Panc1 (cell line): ENCODE data around the gene PANX3. TPM values are rescaled to one million over a fixed set of nuclear protein-coding genes. Genes with fewer than 3 reads are reported as not detected.

Source experiments
- ATAC-seq: fragments of 200-7000 bp; cut with Tn5 transposase; 2 replicates; pipeline ENCODE4 v1.9.1; 2020; ENCODE audit warnings: mild to moderate bottlenecking, moderate library complexity
- Bru-seq: library from RNA; stranded (reverse); fragments of 400-500 nt; gene quantifications from one replicate; lab custom pipeline; 2021; lab: Mats Ljungman, UMichigan
- BruChase-seq, 2 experiments: library from RNA; stranded (reverse); fragments of 400-500 nt; gene quantifications; one replicate each; lab custom pipeline; 2021; lab: Mats Ljungman, UMichigan
- BruUV-seq: library from RNA; stranded (reverse); fragments of 400-500 nt; replicated peaks from 2 replicates; lab custom pipeline; 2021; lab: Mats Ljungman, UMichigan
- CTCF ChIA-PET: fragments of 300-600 bp; sonication (Branson Sonifier 250); formaldehyde crosslinking; loops from one replicate; lab custom pipeline; 2022; ENCODE audit warnings: antibody characterized with exemption; lab: Charles Lee
- POLR2A ChIA-PET: fragments of 300-600 bp; sonication (Branson Sonifier 250); formaldehyde crosslinking; loops from one replicate; lab custom pipeline; 2022; ENCODE audit warnings: antibody characterized with exemption; lab: Charles Lee
- DNase-seq: peaks from one replicate; pipeline ENCODE4 v3.0.0-alpha.2; 2010; ENCODE audit warnings: low read depth, low spot score
- H3K27ac ChIP-seq: 2 replicates; pipeline ENCODE4 v1.5.1; 2011; ENCODE audit warnings: mild to moderate bottlenecking, low read length, inconsistent platforms
- H3K27me3 ChIP-seq: fragments of 200-500 bp; sonication (Bioruptor generic); 2 replicates; pipeline ENCODE4 v1.6.0; 2014; ENCODE audit warnings: low read length, inconsistent platforms; ENCODE audit not compliant: control insufficient read depth, insufficient read depth
- H3K36me3 ChIP-seq: fragments of 200-500 bp; sonication (Bioruptor generic); 2 replicates; pipeline ENCODE4 v1.5.1; 2014; ENCODE audit warnings: inconsistent platforms, mild to moderate bottlenecking, low read length, moderate library complexity; ENCODE audit not compliant: control insufficient read depth, insufficient read depth
- H3K4me1 ChIP-seq: 2 replicates; pipeline ENCODE4 v1.5.1; 2011; ENCODE audit warnings: inconsistent platforms, mild to moderate bottlenecking, low read length, moderate library complexity; ENCODE audit not compliant: control insufficient read depth, insufficient read depth
- H3K4me3 ChIP-seq, 2 experiments: 2 replicates each; pipeline ENCODE4 v1.5.1; 2011 to 2012; ENCODE audit warnings: low read depth in 2 of 2, low read length in 2 of 2, mild to moderate bottlenecking in 2 of 2, inconsistent platforms in 1 of 2, moderate library complexity in 1 of 2
- H3K9me3 ChIP-seq: fragments of 200-500 bp; sonication (Bioruptor generic); 2 replicates; pipeline ENCODE4 v1.5.1; 2014; ENCODE audit warnings: low read depth, mild to moderate bottlenecking, inconsistent platforms, low read length, moderate library complexity; ENCODE audit not compliant: control insufficient read depth, insufficient read depth
- POLR2AphosphoS5 ChIP-seq: IDR thresholded peaks from 2 replicates; pipeline ENCODE4 v1.6.1; 2012; ENCODE audit warnings: mild to moderate bottlenecking, low read depth, low read length, moderate library complexity
- SIN3A ChIP-seq: IDR thresholded peaks from 2 replicates; pipeline ENCODE4 v1.6.1; 2012; ENCODE audit warnings: low read depth, mild to moderate bottlenecking, low read length, moderate library complexity, borderline replicate concordance; ENCODE audit not compliant: insufficient read depth
- TCF7L2 ChIP-seq: IDR thresholded peaks from 2 replicates; pipeline ENCODE4 v1.6.1; 2011; ENCODE audit warnings: mild to moderate bottlenecking, low read depth, low read length, inconsistent platforms
- in situ Hi-C: cut with HindIII; loops from 2 replicates; pipeline ENCODE4 v1.10.0; 2016; ENCODE audit warnings: low sequenced_read_pairs, low pct_unique_long_range_greater_than_20kb
- intact Hi-C: fragments of 100-400 bp; cut with micrococcal nuclease; formaldehyde crosslinking; loops from one replicate; pipeline ENCODE4 v1.10.0; 2022; ENCODE audit not compliant: unreplicated experiment
- long read RNA-seq: library from polyadenylated mRNA; unstranded; transcript quantifications from one replicate; pipeline ENCODE4 v2.0.0, GENCODE V29; 2021; ENCODE audit not compliant: unreplicated experiment
- polyA plus RNA-seq: library from polyadenylated mRNA; unstranded; fragments of >200 nt; gene quantifications from one replicate; pipeline ENCODE4 v1.2.1, GENCODE V29; 2012; ENCODE audit warnings: missing spikeins; ENCODE audit not compliant: insufficient read length
- total RNA-seq: library from RNA; stranded (reverse); gene quantifications from one replicate; pipeline ENCODE4 v1.2.1, GENCODE V29; 2021; ENCODE audit not compliant: unreplicated experiment
- TF ChIP-seq, protein P1 (sequence below), 2 experiments: IDR thresholded peaks; 2 replicates each; pipeline ENCODE4 v1.6.1; 2011 to 2012; ENCODE audit warnings: low read depth in 2 of 2, control low read depth in 1 of 2, low read length in 1 of 2, mild to moderate bottlenecking in 1 of 2, moderate library complexity in 1 of 2; ENCODE audit not compliant: insufficient read depth in 1 of 2
- TF ChIP-seq, protein P2 (sequence below): fragments of 450-650 bp; IDR thresholded peaks from 2 replicates; pipeline ENCODE4 v1.5.1; 2017; ENCODE audit warnings: mild to moderate bottlenecking

The PANX3 gene, protein sequence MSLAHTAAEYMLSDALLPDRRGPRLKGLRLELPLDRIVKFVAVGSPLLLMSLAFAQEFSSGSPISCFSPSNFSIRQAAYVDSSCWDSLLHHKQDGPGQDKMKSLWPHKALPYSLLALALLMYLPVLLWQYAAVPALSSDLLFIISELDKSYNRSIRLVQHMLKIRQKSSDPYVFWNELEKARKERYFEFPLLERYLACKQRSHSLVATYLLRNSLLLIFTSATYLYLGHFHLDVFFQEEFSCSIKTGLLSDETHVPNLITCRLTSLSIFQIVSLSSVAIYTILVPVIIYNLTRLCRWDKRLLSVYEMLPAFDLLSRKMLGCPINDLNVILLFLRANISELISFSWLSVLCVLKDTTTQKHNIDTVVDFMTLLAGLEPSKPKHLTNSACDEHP
- total RNA-seq (not detected), Bru-seq, nascent RNA (not detected), BruChase-seq, experiment 1, labeled RNA remaining after a 2-hour chase (not detected), BruChase-seq, experiment 2, labeled RNA remaining after a 6-hour chase (not detected)
- not detected for polyA plus RNA-seq
- long read RNA-seq: 0 reads

DNA sequence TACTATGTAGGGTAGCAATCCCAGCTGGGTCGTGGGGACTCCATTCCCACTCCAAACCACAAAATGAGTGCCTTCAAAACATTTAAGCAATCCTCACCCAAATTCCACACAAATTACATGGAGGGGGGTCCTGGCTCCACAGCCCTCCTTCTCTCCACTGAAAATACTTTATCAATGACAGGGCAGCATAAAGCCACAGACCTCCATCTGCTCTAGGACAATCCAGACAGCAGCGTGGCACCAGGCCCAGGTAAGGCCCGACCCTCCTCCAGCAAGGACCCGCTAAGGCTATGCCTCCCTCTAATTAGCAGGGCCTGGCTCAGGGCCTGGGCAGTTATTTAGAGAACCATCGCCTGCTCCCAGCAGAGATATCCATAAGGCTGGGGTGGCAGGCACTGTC lies at the start of gene PANX3:
Gene PANX3 (plus strand): TSS at position 365 of the 400 bp plus-strand sequence. CDS start 129 bp downstream, outside the sequence.
- Histone ChIP-seq H3K4me3 (no peak within 1 kb of the TSS), H3K4me1 (no peaks in the 10 kb centered on the region), H3K9me3 (no peaks in the 10 kb centered on the region), H3K36me3 (no peaks in the 10 kb centered on the region), H3K27ac (no peak within 1 kb of the TSS), H3K27me3 (no peaks in the 10 kb centered on the region)
- POLR2A ChIA-PET: no interaction called here
- in situ Hi-C loops: no loop called here
- no peak for DNase-seq
- ATAC-seq: no peak
- TF ChIP-seq TCF7L2 (no peak), SIN3A (no peak), POLR2AphosphoS5 (no peak)
- TF ChIP-seq, protein P1, sequence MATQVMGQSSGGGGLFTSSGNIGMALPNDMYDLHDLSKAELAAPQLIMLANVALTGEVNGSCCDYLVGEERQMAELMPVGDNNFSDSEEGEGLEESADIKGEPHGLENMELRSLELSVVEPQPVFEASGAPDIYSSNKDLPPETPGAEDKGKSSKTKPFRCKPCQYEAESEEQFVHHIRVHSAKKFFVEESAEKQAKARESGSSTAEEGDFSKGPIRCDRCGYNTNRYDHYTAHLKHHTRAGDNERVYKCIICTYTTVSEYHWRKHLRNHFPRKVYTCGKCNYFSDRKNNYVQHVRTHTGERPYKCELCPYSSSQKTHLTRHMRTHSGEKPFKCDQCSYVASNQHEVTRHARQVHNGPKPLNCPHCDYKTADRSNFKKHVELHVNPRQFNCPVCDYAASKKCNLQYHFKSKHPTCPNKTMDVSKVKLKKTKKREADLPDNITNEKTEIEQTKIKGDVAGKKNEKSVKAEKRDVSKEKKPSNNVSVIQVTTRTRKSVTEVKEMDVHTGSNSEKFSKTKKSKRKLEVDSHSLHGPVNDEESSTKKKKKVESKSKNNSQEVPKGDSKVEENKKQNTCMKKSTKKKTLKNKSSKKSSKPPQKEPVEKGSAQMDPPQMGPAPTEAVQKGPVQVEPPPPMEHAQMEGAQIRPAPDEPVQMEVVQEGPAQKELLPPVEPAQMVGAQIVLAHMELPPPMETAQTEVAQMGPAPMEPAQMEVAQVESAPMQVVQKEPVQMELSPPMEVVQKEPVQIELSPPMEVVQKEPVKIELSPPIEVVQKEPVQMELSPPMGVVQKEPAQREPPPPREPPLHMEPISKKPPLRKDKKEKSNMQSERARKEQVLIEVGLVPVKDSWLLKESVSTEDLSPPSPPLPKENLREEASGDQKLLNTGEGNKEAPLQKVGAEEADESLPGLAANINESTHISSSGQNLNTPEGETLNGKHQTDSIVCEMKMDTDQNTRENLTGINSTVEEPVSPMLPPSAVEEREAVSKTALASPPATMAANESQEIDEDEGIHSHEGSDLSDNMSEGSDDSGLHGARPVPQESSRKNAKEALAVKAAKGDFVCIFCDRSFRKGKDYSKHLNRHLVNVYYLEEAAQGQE (IDR thresholded peaks at IDR 0.05; ENCODE audit: insufficient read depth in 1 of 2, low read depth in 2 of 2, low read length in 1 of 2): no peak
- TF ChIP-seq, protein P2, sequence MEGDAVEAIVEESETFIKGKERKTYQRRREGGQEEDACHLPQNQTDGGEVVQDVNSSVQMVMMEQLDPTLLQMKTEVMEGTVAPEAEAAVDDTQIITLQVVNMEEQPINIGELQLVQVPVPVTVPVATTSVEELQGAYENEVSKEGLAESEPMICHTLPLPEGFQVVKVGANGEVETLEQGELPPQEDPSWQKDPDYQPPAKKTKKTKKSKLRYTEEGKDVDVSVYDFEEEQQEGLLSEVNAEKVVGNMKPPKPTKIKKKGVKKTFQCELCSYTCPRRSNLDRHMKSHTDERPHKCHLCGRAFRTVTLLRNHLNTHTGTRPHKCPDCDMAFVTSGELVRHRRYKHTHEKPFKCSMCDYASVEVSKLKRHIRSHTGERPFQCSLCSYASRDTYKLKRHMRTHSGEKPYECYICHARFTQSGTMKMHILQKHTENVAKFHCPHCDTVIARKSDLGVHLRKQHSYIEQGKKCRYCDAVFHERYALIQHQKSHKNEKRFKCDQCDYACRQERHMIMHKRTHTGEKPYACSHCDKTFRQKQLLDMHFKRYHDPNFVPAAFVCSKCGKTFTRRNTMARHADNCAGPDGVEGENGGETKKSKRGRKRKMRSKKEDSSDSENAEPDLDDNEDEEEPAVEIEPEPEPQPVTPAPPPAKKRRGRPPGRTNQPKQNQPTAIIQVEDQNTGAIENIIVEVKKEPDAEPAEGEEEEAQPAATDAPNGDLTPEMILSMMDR: no peak
- intact Hi-C loops: no loop called here
- BruUV-seq: no TSS peak
- CTCF ChIA-PET: interaction anchor here (0.6 kb wide), 1 partner anchor 12 kb away, joined by 5 read pairs; no protein-coding TSS in a partner anchor

DNA sequence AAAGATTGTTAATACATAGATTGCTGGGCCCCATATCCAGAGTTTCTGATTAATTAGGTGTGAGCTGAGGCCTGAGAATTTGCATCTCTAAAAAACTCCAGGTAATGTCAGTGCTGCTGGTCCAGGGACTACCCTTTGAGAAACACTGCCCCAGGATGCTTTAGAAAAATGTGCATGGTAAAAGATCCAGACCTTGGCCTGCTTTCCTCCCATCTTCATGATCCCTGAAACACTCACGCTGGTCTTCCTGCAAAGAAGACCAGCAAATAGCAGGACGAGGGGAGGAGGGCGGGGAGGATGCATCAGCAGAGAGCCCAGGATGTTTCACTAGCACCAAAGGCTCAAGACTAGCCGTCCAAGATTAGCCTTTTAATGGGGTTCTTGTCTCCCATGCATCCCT lies 41.5 kb upstream of the PANX3 start, which contains the start of gene OR8A1:
Gene OR8A1 (plus strand): TSS at position 301 of the 400 bp plus-strand sequence. CDS start 123 bp downstream, outside the sequence.
- intact Hi-C loops (no loop called here), in situ Hi-C loops (no loop called here)
- DNase-seq: no peak
- ATAC-seq: no peak
- CTCF ChIA-PET: no interaction called here
- H3K4me3 ChIP-seq: no peak within 1 kb of the TSS
- BruUV-seq: no TSS peak
- peaks cover 5% of the 10 kb centered on the region; the same call in 1 of the 2 replicates for H3K27me3 ChIP-seq
- no peaks in the 10 kb centered on the region for H3K9me3 ChIP-seq
- no peaks in the 10 kb centered on the region for H3K4me1 ChIP-seq
- H3K27ac ChIP-seq: no peak within 1 kb of the TSS
- H3K36me3 ChIP-seq: no peaks in the 10 kb centered on the region
- POLR2A ChIA-PET: no interaction called here
- TF ChIP-seq, protein P1 (IDR thresholded peaks at IDR 0.05; ENCODE audit: insufficient read depth in 1 of 2, low read depth in 2 of 2, low read length in 1 of 2): no peak
- TF ChIP-seq TCF7L2: no peak
- TF ChIP-seq SIN3A: no peak
- TF ChIP-seq, protein P2: no peak
- no peak for TF ChIP-seq POLR2AphosphoS5
